DMS153 treated with DMSO at 0.1 percent for 48 hours (cell line): ENCODE data around the gene BDNF.

ENCODE experiments used
- DNase-seq: peaks from one replicate; lab custom pipeline; 2025; ENCODE audit not compliant: unreplicated experiment; lab: John Stamatoyannopoulos, UW

The BDNF gene

GRCh38 chr11:27605422-27605821 is 94.8 kb downstream of the BDNF start:
- no peak for DNase-seq
